Stimulated activated CD8-positive, alpha-beta memory T cell treated with anti-CD3 and anti-CD28 coated beads, Interleukin-4, amount 100 ng/mL, for 48 hours (primary cell): Measurements from ENCODE around the gene DYNLRB1.
"Not testable (repeated sequence)": the region's sequence is repeated elsewhere in the genome, so short reads cannot be mapped to it uniquely, and the experiment has no call there.

ENCODE experiments used
- DNase-seq: peaks from one replicate; pipeline ENCODE4 v3.0.0-alpha.2; 2020

The DYNLRB1 gene

DNA sequence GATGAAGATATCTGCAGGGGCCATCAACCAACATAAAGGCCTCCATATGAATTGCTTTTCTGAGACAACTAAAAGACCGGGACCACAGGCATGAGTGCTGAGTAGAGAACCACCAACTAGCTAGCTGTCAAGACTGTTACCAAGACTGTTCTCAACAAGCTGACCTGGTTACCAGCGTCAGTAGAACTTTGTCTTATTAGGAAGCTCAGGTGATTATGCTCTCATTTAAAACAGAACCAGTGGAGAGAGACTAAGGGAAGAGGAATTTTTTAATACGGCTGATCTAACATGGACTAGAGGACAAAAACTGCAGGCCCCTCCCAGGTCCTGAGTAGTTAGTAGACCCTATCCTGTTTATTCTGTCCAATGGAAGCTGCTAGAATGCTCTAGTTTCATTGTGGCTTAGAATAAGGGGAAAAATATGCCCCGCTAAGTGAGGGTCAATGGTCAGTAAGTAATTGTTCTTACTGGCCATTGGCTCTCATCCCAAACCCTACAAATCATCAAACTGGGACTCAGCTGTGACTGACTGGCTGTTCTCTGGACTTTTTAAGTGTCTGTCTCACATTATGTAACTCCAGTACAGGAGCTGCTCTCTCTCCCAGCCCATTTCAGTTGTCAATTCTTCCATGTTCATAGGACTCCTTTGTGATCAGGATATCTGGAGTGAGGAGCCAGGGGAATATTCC lies 3.8 kb upstream of the DYNLRB1 start:
- no peak for DNase-seq

DNA sequence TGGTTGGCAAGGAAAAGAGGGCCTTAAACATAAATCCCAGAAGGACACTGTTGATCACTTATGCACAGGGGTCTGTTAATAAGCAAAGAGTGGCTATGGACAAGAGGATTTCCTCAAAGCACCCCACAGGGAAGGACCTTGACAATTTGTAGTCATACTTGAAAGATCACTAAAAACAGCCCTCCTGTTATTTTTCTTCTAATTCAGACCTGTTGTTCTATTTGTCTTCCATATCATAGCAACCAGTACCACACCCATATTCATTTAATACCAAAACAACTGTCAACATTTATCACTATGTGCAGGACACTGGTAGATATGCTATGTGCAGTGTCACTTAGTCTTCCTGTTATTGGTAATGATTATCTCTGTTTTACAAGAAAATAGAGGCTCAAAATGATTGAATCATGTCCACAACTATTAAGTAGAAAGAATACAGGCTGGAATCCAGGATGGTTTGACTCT lies 3.2 kb upstream of the DYNLRB1 start:
- DNase-seq = no peak

DNA sequence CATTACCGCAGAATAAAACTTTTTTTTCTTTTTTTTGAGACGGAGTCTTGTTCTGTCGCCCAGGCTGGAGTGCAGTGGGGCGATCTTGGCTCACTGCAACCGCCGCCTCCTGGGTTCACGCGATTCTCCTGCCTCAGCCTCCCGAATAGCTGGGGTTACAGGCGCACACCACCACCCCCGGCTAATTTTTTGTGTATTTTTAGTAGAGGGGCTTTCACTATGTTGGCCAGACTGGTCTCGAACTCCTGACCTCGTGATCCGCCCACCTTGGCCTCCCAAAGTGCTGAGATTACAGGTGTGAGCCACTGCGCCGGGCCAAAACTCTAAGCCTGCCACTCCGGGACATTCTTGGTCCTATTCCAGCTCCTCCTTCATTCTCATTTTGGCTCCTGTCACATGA lies 2.2 kb upstream of the DYNLRB1 start:
- DNase-seq = not testable (repeated sequence)

DNA sequence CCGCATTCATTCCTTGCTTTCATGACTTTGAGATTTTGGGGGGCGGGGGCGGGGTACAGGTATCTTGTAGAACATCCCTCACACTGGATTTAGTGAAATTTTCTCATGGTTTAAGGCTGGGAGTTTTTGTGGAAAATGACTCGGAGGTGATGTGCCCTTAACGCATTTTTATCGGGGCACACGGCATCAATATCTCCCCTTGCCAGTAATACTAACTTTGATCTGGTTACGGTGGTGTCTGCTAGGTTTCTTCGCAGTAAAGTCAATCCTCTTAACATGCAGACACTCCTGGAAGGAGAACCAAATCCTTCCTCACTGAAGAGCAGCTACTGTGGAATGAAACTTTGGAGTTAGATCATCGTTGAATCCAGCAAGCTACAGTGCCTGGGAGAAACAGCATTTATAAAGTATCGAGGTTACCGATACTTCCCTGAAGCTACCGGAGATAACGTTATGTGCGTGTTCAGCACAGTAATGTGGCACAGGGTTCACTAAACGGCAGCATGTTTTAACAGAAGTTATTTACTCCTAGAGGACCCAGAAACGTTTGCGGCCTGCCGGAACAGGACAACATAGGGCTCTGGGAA lies 1.2 kb upstream of the DYNLRB1 start:
- DNase-seq = no peak

DNA sequence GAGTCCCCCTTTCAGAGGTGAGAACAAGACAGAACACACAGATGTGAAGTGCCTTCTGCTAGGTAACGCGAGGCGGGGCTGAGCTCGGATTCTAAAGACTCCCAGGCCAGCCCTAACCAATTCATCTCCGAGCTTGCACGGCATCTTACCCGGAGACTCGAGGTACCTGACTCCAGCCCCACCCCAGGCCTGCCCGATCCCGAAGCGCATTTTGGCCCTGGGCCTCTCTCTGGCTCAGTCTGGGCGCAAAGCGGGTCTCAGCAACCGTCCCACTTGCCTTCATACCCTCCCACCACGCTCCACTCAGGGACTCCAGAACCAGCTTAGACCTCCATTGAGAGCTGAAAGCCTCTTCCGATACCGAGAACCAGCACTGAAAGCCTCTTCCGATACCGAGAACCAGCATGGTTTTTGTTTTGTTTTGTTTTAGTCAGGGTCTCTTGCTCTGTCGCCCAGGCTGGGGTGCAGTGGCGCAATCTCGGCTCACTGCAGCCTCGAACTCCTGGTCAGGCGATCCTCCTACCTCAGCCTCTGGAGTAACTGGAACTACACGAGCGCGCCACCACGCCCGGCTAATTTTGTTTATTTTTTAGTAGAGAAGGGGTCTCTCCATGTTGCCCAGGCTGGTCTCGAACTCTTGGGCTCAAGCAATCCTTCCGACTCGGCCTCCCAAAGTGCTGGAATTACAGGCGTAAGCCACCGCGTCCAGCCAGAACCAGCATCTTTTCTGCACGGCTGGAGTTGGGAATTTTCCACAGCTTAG lies 557 bp upstream of the DYNLRB1 start:
- DNase-seq = peak; percentile 82

DNA sequence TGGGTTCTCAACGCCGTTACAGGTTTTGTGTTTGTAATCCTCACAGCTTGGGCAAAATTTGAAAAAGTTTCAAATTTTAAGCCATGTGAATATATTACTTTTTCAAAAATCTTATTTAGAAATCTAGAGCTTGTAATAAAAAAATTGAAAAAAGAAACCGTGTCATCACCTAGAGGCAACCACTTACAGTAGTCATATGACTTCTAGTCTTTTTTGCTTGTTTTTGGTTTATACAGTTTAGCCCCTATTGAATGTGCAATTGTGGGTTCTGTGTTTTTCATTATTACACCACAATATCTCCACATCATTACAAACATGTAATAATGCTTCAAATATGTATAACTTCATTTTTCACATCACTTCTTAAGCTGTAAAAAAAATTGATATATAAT lies 888 bp downstream of the DYNLRB1 start:
- DNase-seq = no peak

DNA sequence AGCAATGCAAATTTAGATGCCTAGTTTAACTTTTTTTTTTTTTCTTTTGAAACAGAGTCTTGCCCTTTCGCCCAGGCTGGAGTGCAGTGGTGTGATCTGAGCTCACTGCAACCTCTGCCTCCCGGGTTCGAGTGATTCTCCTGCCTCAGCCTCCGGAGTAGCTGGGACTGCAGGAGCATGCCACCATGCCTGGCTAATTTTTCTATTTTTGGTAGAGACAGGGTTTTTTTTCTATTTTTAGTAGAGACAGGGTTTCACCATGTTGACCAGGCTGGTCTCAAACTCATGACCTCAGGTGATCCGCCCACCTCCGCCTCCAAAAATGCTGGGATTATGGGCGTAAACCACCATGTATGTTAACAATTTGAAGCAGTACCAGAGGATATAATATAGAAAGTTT lies 2.6 kb downstream of the DYNLRB1 start:
- DNase-seq = peak; percentile 23

DNA sequence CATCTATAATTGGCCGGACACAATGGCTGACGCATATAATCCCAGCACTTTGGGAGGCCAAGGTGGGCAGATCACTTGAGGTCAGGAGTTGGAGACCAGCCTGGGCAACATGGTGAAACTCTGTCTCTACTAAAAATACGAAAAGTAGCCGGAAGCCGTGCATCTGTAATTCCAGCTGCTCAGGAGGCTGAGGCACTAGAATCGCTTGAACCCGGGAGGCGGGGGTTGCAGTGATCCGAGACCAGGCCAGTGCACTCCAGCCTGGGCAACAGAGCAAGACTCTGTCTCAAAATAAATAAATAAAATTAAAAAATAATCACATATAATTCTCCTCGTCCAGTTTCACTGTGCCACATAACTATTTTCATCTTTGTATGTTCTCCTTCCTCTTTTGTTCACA lies 3.6 kb downstream of the DYNLRB1 start:
- not testable (repeated sequence) for DNase-seq

DNA sequence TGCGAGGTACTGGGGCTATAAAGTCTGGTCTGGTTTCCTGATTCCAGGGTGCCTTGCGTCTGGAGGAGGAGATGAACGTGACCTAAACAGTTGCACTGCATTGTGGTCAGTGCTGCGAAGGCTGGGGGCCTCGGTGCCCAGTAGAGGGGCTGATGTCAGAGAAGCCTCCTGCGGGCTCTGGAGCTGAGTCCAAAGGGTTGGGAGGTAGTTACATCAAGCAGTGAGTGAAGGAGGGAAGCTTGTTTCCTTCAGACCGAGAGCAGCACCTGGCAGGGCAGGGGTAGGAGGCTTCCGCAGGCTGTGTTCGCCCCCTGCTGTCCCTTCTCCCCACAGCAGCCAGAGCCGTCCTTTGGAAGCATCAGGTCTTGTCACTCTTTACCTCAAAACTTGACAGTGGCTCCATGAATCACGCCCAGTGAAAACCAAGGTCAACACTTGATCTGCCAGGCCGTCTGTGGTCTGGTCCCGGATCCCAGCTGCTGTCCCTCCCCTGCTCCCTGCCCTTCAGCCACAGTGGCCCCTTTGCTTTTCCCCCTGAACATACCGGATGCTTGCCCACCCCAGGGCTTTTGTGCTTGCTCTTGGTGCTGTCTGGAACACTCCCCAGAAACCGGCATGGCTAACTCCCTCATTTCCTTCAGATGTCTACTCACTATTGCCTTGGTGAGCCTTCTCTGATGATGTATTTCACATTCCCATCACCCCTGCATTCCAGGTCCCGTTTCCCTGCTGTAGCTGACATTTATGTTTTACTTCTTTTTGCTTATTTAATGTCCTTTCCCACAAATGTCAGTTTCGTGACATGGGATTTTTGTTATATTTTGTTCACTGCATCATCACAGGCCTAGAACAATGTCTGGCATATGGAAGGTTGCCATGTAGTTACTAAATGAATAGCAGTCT lies 7.0 kb downstream of the DYNLRB1 start:
- peak; percentile 73 for DNase-seq

DNA sequence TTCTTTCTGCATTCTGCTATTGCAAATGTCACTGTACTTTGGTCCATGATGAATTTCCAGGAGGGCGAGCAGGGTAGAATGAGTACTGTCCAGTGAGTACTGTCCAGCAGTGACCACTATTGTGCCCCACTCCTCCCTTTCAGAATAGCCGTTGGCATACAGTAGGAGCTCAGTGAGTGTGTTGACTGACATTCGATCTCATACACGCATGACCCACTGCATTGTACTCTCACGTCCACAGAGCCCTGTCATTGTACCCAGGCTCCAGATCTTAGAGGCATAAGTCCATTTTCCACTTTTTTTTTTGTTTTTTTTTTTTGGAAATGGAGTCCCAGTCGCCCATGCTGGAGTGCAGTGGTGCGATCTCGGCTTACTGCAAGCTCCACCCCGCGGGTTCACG lies 8.2 kb downstream of the DYNLRB1 start:
- peak; percentile 6 for DNase-seq

DNA sequence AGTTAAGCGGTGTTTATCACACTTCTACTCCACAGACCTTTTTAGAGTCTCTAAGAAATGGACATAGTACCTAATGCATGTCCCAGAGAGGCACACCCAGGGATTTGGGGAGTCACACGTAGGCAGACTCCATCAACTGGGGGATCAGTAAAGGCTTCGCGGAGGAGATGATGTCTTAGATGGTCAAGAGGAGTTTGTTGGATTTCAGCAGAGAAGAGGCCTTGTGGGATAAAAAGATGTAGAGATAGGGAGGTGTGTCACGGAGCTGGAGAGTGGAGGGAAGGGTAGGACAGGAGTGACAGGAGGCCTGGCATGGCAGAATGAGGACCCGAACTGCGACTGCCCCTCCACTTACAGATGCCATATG lies 9.1 kb downstream of the DYNLRB1 start:
- DNase-seq = peak; percentile 11

DNA sequence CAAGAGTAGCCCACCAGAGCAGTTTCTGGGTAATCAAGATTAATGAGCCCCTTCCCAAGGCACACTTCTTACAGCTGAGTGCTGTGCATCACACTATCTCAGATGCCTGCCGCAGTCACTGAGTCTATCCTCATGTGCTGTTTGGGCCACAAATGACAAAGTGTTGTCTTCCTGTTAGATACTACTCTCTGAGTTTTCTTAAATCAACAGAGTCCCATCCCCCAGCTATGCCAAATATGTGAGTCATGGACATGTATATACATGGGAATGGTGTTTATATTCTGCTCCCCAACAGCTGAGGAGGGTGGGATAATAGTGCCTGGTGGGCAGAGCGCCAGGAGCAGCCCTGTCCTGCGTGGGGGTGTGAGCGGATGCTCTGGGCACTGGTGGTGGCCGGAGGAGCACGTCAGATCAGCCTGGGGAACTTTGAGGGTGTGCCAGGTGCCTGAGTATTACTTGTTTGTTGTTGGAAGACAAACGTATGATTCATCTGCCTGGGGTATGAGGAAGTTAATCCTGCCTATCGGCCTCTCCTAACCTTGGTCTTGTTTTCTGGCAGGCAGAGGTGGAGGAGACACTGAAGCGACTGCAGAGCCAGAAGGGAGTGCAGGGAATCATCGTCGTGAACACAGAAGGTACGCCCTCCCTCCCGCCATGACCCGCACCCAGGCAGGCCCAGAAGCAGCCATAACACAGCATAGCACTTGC lies 9.6 kb downstream of the DYNLRB1 start:
- peak; percentile 10 for DNase-seq

DNA sequence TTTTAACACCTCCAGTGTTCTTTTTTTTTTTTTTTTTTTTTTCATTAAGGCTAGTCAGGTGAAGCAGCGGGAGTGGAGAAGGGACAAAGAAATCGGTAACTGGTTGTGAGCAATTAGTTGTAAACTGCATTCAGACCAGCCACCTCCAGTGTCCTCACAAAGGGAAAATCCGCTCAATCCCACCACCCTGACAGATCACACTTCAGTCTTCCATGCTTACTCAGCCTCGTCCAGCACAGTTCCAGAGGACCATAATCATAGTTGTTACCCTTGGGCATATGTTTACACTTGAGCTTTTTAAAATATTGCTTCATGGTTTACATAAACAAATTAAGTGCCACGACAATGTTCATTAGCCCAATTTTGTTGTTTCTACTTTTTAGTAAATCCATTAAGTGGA lies 10.2 kb downstream of the DYNLRB1 start:
- DNase-seq = no peak

DNA sequence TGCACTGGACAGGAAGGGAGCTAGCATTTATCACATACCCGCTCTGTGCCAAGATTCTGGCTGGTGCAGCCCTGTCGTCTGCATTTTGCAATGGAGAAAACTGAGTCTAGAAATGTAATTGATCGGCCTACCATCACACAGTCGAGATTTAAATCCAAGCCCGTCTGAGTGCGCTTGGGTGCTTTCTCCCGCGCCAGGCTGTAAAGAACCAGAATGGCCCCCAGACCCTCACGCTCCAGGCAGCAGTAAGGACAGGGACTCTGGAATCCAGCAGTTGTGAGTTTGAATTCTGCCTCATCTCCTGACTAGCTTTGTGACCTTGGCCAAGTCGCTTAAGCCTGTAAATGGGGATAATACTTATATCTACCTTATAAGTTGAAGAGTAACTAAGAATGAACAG lies 10.8 kb downstream of the DYNLRB1 start:
- peak; percentile 9 for DNase-seq

DNA sequence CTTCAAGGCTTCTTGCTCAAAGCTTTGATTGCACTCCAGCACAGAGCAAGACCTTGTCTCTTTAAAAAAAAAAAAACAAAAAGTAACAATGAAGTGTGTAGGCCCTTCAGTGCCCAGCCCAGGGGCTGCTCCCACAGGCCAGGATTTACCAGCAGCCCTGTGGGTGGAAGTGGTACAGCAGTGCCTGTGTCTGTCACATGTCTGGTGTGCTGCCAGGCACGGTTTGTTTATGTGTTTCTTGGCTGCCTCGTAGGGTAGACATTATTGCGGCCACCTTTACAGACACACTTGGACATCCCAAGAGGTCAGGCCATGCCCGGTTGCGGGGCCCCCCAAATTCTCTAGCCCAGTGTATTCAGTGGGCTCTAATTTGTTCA lies 12.7 kb downstream of the DYNLRB1 start:
- DNase-seq = no peak

DNA sequence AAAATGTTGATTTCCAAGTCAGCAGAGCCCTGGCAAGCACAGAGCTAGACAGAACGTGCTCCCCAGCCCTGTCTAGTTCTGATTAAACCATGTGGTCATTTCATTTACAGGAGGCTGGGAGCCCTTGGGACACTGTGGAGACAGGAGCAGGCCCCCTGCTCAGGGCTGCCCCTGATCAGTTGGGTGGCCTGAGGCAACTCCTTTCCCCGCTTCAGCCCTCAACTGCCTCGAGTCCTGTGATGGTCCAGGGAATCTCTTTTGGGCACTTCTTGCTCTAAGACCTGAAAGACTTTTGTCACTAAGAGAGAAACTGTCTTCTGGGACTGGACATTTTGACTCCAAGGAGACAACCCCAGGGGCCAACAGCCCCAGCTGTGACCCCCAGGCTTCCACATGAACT lies 13.5 kb downstream of the DYNLRB1 start:
- no peak for DNase-seq

DNA sequence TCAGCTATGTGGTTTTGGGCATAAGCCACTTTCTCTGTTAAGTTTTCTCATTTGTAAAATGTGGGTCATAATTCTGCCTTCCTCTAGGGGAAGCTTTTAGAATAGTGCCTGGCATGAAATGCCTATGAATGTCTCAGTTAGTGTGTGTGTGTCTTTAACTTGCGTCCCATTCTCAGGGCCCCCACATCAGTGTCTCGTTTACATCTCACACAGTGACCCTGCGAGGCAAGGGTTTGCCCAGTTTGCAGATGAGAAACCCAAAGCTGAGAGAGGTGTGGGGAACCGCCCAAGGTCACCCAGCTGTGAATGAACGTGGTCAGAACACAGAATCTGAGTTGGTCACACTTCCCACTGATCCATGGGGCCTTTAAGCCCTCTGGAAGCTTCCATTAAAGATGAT lies 14.1 kb downstream of the DYNLRB1 start:
- DNase-seq = no peak

DNA sequence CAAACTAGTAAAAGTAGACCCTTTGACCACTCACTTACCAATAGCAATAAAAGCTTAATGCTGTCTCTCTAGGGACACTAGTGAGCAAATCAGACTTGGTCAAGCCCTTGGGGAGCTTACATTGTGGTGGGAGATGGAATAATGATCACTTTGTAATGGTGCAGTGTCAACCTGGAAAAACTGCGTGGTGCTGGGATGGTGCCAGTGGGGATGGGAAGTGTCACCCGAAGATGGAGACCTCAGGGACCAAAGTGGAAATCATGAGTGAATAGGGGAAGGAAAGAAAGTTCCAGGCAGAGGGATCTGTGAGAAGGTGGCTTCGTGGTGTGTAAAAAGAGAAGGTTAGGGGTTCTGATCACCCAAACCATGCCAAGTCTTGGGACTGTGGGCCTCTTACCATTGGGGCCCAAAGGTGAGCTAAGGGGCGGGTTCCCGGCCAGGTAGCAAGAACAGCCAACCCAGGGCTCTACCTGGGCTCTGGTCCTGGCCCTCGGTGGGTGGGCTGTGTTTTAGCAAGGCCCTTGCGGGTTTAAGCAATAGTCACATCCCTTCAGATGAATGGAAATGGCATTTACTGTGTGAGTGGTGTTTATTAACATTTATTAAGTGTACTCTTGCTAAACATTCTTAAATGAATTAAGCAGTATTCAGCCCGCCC lies 15.5 kb downstream of the DYNLRB1 start:
- no peak for DNase-seq

DNA sequence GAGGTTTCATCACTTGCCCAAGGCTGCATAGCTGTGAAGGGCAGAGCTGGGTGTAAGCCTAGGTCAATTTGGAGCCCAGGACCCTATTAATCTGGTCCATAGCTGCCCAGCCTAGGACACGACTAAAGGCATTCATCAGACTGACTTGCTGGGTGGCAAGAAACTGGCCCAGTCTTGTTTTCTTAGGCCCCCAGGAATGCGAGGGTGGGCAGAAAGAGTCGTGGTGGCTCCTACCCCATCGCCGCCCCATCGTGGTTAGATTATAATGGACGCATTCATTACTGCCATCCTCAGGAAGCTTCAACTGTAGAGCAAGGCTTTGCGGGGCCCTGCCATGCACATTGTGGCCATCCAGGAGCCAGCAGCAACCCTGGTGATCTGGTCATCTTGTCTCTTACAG lies 16.1 kb downstream of the DYNLRB1 start:
- DNase-seq = no peak

DNA sequence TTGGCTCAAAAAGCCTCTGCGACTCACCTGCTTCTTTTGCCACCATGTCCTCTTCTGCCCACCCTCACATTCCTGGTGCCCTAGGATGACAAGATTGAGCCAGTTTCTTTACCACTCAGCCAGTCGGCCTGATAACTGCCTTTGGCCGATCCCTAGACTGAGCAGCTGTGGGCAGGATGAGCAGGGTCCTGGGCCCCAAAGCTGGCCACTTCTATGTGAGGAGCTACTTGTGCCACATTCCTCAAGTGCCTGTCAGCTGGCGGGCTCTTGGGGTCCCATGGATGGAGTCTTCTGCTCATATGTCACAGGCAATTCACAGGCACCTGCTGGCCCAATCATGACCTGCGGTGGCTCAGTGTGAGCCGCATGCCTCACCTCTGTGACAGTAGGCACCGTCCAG lies 16.5 kb downstream of the DYNLRB1 start:
- DNase-seq = no peak

DNA sequence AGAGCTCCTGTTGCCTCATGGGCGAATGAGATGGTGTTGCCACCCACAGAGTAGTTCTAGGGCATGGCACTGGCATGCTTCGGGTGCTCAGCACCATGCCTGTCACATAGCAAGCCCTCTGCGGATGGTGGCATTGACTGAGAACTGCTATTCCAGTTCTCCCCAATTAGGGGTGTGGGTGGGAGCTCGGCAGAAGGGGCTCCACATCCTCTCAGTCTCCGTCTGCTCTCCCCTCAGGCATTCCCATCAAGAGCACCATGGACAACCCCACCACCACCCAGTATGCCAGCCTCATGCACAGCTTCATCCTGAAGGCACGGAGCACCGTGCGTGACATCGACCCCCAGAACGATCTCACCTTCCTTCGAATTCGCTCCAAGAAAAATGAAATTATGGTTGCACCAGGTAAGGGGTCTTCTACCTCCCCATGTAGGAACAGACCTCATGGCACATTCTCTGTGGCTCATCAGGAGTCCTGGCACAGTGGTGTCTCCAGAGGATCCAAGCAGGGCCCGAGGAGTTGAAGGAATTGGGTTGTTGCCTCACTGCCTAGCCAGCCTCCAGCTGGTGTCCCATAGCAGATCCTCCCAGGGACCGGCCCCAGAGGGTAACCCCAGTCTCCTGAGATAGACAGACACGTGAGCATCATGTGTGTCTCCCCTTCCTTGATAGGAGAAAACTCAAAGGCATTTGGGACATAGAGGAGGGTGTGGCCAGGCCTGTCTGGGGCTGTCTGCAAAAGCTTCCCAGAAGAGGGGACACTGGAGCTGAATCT lies 18.4 kb downstream of the DYNLRB1 start:
- DNase-seq = no peak
